ENCODE results near the gene CDC42SE1.
A peak's percentile ranks its signal among the peaks of the same experiment; 100 is the strongest.

Gene CDC42SE1

DNA sequence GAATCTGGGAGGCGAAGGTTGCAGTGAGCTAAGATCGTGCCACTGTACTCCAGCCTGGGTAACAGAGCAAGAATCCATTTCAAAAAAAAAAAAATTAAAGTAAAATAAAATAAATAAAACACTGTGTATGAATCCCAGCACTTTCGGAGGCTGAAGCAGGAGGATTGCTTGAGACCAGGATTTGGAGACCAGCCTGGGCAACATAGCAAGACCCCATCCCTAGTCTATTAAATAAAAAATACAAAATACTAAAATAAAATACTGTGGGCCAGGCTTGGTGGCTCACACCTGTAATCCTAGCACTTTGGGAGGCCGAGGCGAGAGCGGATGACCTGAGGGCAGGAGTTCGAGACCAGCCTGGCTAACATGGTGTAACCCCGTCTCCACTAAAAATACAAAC is 27.3 kb downstream of the CDC42SE1 start:
- peaks cover 44% of the 10 kb centered on the region for H3K36me3 ChIP-seq (ENCODE audit: control insufficient read depth, insufficient read depth, low read length)

DNA sequence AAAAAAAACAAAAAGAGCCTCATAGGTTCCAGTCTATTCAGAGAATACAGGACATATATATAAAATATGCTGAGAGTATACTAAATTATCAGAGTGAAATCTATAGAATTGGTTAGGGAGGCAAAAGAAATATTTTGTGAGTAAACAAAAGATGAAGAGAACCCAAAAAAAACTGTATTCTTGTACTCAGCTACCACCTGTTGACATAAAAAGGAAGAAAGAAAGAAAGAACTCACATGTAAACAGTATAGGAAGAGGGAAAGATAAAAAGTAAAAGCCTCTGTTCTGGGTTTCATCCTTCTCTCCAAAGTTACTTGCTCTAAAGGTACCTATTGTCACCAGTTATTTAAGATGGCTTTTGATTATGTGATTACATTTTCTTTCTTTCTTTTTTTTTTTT is 33.0 kb downstream of the CDC42SE1 start:
- no peaks in the 10 kb centered on the region for H3K9me3 ChIP-seq (ENCODE audit: control insufficient read depth, insufficient read depth, low read length)
- H3K27me3 ChIP-seq (ENCODE audit: control insufficient read depth, insufficient read depth, low read length) = no peaks in the 10 kb centered on the region
- H3K36me3 ChIP-seq (ENCODE audit: control insufficient read depth, insufficient read depth, low read length) = peaks cover 43% of the 10 kb centered on the region
- H3K27ac ChIP-seq (ENCODE audit: low read depth, low read length) = no peak overlapping the region
- no peak overlapping the region for H3K4me3 ChIP-seq (ENCODE audit: low read depth, low read length)
- H3K9ac ChIP-seq (ENCODE audit: low read depth, low read length) = no peak overlapping the region
- no peaks in the 10 kb centered on the region for H3K4me1 ChIP-seq (ENCODE audit: control insufficient read depth, insufficient read depth, low read length)

More for the DNA sequence above, 27.3 kb downstream of the CDC42SE1 start:
- Histone ChIP-seq H3K9ac (ENCODE audit: low read depth, low read length) (no peak overlapping the region), H3K27me3 (ENCODE audit: control insufficient read depth, insufficient read depth, low read length) (no peaks in the 10 kb centered on the region), H3K4me3 (ENCODE audit: low read depth, low read length) (no peak overlapping the region), H3K9me3 (ENCODE audit: control insufficient read depth, insufficient read depth, low read length) (no peaks in the 10 kb centered on the region), H3K27ac (ENCODE audit: low read depth, low read length) (no peak overlapping the region), H3K4me1 (ENCODE audit: control insufficient read depth, insufficient read depth, low read length) (peaks cover 7% of the 10 kb centered on the region)

DNA sequence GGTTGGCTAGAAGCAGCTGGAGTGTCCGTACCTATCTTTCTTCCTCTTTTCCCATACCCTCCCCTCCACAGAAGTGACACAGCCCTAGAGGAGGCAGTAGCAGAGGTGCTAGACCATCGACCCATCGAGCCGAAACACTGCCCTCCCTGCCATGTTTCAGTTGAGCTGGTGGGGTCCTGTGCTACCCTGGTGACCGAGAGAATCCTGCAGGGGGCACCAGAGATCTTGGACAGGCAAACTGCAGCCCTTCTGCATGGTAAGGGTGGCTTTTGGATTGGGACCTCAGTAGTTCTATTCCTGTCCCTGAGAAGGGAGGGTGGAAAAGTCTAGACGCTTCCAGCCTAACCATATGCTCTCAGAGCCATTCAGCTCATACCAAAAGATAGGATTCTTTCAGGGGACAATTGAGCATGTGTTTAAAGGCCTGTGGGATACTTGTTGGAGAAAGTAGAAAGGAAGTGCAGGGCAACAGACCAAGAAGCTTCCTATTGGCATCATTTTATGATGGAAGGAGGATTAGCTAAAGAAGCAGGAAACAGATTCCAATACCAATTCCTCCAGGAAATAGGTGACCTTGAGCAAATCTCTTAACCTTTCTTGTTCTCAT is 34.8 kb downstream of the CDC42SE1 start:
- no peak overlapping the region for H3K9ac ChIP-seq (ENCODE audit: low read depth, low read length)
- H3K9me3 ChIP-seq (ENCODE audit: control insufficient read depth, insufficient read depth, low read length) = no peaks in the 10 kb centered on the region
- H3K36me3 ChIP-seq (ENCODE audit: control insufficient read depth, insufficient read depth, low read length) = peaks cover 31% of the 10 kb centered on the region
- no peak overlapping the region for H3K4me3 ChIP-seq (ENCODE audit: low read depth, low read length)
- H3K27ac ChIP-seq (ENCODE audit: low read depth, low read length) = no peak overlapping the region
- H3K4me1 ChIP-seq (ENCODE audit: control insufficient read depth, insufficient read depth, low read length) = no peaks in the 10 kb centered on the region
- no peaks in the 10 kb centered on the region for H3K27me3 ChIP-seq (ENCODE audit: control insufficient read depth, insufficient read depth, low read length)

DNA sequence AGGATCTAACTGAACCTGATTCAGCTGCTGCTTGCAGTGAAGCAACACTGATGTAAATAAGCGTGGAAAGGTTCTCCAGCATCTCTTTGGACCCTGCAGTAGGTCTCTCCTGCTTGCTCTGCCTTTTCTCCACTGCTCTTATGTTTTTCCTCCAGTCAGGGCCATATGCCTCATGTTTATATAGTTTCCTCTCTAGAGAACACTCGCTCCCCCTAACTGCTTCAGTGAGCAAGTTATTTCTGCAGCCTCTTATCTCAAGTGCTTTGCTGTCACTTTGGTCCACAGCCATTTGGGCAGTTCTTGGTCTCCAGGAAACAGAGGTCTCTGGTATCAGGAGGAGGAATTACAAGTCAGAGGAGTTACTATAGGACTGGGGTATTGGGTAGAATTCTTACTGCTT is 45.9 kb downstream of the CDC42SE1 start:
- no peaks in the 10 kb centered on the region for H3K9me3 ChIP-seq (ENCODE audit: control insufficient read depth, insufficient read depth, low read length)
- H3K36me3 ChIP-seq (ENCODE audit: control insufficient read depth, insufficient read depth, low read length) = peaks cover 10% of the 10 kb centered on the region
- H3K9ac ChIP-seq (ENCODE audit: low read depth, low read length) = no peak overlapping the region
- no peak overlapping the region for H3K4me3 ChIP-seq (ENCODE audit: low read depth, low read length)
- H3K27ac ChIP-seq (ENCODE audit: low read depth, low read length) = no peak overlapping the region
- H3K27me3 ChIP-seq (ENCODE audit: control insufficient read depth, insufficient read depth, low read length) = no peaks in the 10 kb centered on the region
- peaks cover 6% of the 10 kb centered on the region; the same call in 1 of the 2 replicates for H3K4me1 ChIP-seq (ENCODE audit: control insufficient read depth, insufficient read depth, low read length)

DNA sequence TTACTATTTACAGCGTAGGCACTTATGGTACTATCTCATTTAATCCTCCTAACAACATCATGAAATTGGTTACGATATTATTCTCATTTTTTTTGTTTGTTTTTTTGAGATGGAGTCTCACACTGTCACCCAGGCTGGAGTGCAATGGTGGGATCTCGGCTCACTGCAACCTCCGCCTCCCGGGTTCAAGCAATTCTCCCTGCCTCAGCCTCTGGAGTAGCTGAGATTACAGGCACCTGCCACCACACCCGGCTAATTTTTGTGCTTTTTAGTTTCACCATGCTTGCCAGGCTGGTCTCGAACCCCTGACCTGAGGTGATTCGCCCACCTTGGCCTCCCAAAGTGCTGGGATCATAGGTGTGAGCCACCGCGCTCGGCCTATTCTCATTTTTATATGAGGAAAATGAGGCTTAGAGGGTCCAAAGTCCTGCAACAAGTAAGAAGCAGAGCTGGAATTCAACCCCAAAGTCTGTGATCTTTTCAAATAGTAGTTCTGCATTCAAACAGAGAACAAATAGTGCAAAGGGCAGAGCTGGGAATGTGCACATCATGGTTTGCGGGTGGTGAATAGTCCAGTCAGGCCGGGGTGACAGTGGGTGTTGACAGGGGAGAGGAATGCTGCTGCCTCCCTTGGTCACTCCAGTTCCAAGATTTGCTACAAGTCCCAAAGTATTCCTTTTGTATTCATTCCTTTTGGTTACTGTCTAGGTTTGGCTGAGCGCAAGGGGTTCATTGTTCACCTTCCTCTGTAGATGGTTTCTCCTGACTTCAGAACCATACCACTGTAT is 46.5 kb downstream of the CDC42SE1 start:
- Histone ChIP-seq H3K36me3 (ENCODE audit: control insufficient read depth, insufficient read depth, low read length) (peaks cover 3% of the 10 kb centered on the region), H3K4me1 (ENCODE audit: control insufficient read depth, insufficient read depth, low read length) (peaks cover 8% of the 10 kb centered on the region; the same call in 1 of the 2 replicates), H3K9me3 (ENCODE audit: control insufficient read depth, insufficient read depth, low read length) (no peaks in the 10 kb centered on the region), H3K9ac (ENCODE audit: low read depth, low read length) (no peak overlapping the region), H3K27ac (ENCODE audit: low read depth, low read length) (no peak overlapping the region), H3K4me3 (ENCODE audit: low read depth, low read length) (no peak overlapping the region), H3K27me3 (ENCODE audit: control insufficient read depth, insufficient read depth, low read length) (no peaks in the 10 kb centered on the region)

DNA sequence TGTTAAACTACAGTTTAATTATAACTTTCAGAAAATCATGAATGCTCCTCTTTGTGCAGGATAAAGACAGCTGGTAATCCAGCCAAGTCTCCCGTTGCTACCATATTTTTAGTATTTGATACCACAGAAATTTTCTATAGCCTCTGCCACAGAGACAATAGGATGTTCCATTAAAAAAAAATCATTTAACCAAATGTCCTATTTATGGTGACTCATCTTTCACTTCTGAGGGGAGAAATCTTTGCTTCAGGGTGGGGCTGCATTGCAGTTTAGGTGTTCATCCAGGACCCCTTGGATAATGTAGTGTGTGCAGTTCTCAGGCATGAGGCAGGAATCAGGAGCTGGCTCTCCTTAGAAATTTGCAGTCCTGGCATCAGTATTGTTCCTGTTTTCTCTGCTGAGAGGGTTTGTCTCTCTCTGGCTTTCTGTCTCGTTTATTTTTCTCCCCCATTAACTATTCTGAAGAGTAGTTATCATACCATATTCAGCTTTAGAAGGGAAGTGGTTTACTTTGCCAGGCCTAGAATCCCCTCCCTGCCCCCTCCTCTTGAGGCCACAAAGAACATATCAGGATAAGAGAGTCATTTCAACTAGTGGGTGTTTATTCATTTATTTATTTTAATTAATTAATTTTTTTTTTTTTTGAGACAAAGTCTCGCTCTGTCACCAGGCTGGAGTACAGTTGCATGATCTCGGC is 48.1 kb downstream of the CDC42SE1 start:
- no peaks in the 10 kb centered on the region for H3K27me3 ChIP-seq (ENCODE audit: control insufficient read depth, insufficient read depth, low read length)
- no peak overlapping the region for H3K4me3 ChIP-seq (ENCODE audit: low read depth, low read length)
- no peaks in the 10 kb centered on the region for H3K9me3 ChIP-seq (ENCODE audit: control insufficient read depth, insufficient read depth, low read length)
- H3K4me1 ChIP-seq (ENCODE audit: control insufficient read depth, insufficient read depth, low read length) = peaks cover 14% of the 10 kb centered on the region; the same call in 1 of the 2 replicates
- H3K9ac ChIP-seq (ENCODE audit: low read depth, low read length) = no peak overlapping the region
- H3K36me3 ChIP-seq (ENCODE audit: control insufficient read depth, insufficient read depth, low read length) = no peaks in the 10 kb centered on the region; the same call in 1 of the 2 replicates
- H3K27ac ChIP-seq (ENCODE audit: low read depth, low read length) = no peak overlapping the region

DNA sequence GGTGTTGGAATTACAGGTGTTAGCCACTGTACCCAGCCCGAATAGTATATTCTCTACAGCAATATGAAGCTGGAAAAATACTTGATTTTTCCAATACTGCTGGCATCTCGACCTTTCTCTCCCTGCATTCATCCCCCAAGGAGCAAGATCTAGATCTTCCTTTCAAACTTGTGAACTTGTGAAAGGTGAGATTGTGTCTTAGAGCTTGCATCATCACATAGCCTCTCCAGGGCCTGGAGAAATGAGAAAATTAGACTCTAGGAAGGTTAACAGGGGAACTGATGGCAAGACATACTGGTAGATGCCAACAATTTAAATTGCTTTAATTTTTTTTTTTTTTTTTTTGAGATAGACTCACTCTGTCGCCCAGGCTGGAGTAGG is 49.1 kb downstream of the CDC42SE1 start:
- H3K27ac ChIP-seq (ENCODE audit: low read depth, low read length) = no peak overlapping the region
- H3K9me3 ChIP-seq (ENCODE audit: control insufficient read depth, insufficient read depth, low read length) = no peaks in the 10 kb centered on the region
- peaks cover 22% of the 10 kb centered on the region for H3K4me1 ChIP-seq (ENCODE audit: control insufficient read depth, insufficient read depth, low read length)
- H3K27me3 ChIP-seq (ENCODE audit: control insufficient read depth, insufficient read depth, low read length) = no peaks in the 10 kb centered on the region
- H3K36me3 ChIP-seq (ENCODE audit: control insufficient read depth, insufficient read depth, low read length) = no peaks in the 10 kb centered on the region; the same call in 1 of the 2 replicates
- no peak overlapping the region for H3K4me3 ChIP-seq (ENCODE audit: low read depth, low read length)
- no peak overlapping the region for H3K9ac ChIP-seq (ENCODE audit: low read depth, low read length)

DNA sequence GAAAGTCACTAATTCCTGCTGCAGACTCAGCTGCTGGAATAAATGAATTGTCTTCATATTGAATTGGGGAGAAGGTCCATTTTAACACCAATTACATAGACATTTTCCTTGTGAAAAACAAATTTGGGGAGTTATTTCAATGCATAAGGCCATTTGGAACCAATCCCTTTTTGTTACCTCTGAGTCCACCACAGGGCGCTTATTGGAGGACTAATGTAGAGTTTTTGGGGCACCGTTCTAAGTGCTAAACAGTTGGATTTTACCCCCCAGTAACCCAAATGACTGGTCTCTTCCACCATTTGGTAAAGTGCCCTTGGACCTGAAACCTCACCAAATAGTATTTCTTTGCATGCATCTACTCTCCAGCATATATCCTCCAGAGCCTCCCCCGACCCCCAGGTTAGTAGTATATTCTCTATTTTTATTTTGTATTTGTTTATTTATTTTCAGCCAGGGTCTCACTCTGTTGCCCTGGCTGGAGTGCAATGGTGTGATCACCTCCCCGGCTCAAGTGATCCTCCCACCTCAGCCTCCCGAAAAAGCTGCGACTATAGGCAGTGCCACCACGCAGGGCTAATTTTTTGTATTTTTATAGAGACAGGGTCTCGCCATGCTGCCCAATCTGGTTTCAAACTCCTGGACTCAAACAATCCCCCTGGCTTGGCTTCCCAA is 49.6 kb downstream of the CDC42SE1 start:
- Histone ChIP-seq H3K36me3 (ENCODE audit: control insufficient read depth, insufficient read depth, low read length) (no peaks in the 10 kb centered on the region; the same call in 1 of the 2 replicates), H3K27me3 (ENCODE audit: control insufficient read depth, insufficient read depth, low read length) (no peaks in the 10 kb centered on the region), H3K27ac (ENCODE audit: low read depth, low read length) (no peak overlapping the region), H3K9me3 (ENCODE audit: control insufficient read depth, insufficient read depth, low read length) (no peaks in the 10 kb centered on the region), H3K4me3 (ENCODE audit: low read depth, low read length) (peak overlapping the region; percentile 80; the same call in 1 of the 2 replicates), H3K4me1 (ENCODE audit: control insufficient read depth, insufficient read depth, low read length) (peaks cover 22% of the 10 kb centered on the region), H3K9ac (ENCODE audit: low read depth, low read length) (no peak overlapping the region)

DNA sequence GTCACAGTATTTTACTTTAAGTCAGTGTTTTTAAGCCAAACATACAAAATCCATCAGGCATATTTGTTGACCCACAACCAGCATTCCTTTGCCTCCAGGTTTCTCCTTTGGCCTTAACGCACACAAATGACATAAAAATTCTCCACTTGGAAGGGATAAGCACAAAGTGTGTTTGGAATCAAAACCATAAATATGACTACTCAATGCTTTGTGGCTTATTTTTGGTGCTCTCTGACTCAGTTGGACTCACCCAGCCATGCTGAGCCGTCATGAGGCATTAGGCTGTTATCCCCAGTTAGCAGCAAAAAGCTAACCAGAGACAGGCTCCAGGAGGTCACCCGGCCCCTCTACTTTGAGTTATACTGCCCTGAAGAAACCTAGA is 50.2 kb downstream of the CDC42SE1 start:
- Histone ChIP-seq H3K9me3 (ENCODE audit: control insufficient read depth, insufficient read depth, low read length) (no peaks in the 10 kb centered on the region), H3K36me3 (ENCODE audit: control insufficient read depth, insufficient read depth, low read length) (no peaks in the 10 kb centered on the region; the same call in 1 of the 2 replicates), H3K27ac (ENCODE audit: low read depth, low read length) (no peak overlapping the region), H3K27me3 (ENCODE audit: control insufficient read depth, insufficient read depth, low read length) (no peaks in the 10 kb centered on the region), H3K4me3 (ENCODE audit: low read depth, low read length) (peak overlapping the region; percentile 80), H3K9ac (ENCODE audit: low read depth, low read length) (no peak overlapping the region), H3K4me1 (ENCODE audit: control insufficient read depth, insufficient read depth, low read length) (peaks cover 22% of the 10 kb centered on the region)

DNA sequence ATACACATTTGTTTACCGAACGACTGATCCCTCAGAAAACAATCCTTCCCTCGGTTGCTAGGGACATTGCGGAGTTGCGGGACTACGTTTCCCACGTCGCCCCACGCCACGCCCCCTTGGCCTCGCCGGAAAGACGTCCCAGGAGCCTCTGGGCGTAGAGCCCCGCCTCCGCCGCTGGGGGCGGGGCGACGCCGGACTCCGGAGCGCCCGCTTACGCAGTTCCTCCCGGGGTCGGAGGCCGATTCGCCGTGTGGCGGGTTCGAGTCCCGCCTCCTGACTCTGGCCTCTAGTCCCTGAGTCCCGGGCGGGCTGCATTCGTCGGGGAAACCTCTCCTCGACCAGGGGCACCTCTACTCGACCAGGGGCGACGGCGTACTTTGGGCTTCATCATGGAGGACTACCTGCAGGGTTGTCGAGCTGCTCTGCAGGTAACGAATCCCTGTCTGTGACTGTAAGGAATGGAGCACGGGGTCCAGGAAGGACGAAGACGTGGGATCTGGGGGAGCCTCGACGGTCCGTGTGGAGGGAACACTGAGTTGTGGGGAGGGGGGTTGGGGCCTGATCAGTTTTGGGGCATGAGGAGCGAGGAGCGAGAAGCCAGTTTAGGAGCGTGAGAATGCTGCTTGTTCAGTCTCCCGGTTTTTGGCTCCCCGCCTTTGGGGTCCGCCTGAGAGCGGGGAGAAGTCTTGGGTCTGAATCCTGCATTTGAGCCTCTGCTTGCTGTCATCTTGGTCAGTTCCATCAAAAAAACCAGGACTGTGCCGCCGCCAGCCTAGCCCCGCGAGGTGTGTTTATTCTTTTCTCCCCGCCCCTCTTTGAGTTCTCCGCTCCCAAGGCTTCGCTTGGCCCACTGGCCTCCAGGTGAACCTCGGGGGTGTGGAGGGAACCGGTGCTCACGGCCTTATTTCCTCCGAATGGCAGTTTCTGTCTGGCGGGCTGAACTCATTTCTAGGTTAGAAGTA is 50.9 kb downstream of the CDC42SE1 start, which contains the start of gene PRUNE1:
Gene PRUNE1, plus strand, starts transcription at position 206 of the 962 bp plus-strand sequence. Its CDS starts 184 bp downstream, at position 390.
- Histone ChIP-seq H3K27ac (ENCODE audit: low read depth, low read length) (peak within 1 kb of the TSS; percentile 88), H3K27me3 (ENCODE audit: control insufficient read depth, insufficient read depth, low read length) (no peaks in the 10 kb centered on the region), H3K9me3 (ENCODE audit: control insufficient read depth, insufficient read depth, low read length) (no peaks in the 10 kb centered on the region), H3K4me1 (ENCODE audit: control insufficient read depth, insufficient read depth, low read length) (peaks cover 22% of the 10 kb centered on the region), H3K9ac (ENCODE audit: low read depth, low read length) (peak within 1 kb of the TSS; percentile 66), H3K36me3 (ENCODE audit: control insufficient read depth, insufficient read depth, low read length) (no peaks in the 10 kb centered on the region; the same call in 1 of the 2 replicates), H3K4me3 (ENCODE audit: low read depth, low read length) (peak within 1 kb of the TSS; percentile 80)
